ENCODE results near the gene PRAMEF11.
A peak's percentile ranks its signal among the peaks of the same experiment; 100 is the strongest.
"Not testable (repeated sequence)": the region's sequence is repeated elsewhere in the genome, so short reads cannot be mapped to it uniquely, and the experiment has no call there.

The PRAMEF11 gene

DNA sequence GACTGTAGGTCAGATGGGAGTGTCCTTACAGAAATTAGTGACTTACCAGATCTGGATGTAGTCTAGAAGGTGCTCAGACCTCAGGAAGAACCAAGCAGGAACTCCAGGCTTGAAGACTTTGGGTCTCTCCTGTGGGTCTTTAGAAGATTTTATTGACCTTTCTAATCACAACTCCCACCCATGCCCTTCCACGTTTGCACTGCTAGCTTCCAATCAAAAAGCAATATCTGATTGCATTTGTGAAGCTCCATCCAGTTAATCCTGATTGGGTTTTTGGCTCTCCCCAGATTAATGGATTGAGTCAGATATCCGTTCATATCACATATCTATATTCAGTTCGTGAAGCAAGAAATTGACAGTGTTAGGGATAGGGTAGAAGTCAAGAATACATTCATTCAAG is at the start of gene PRAMEF11:
PRAMEF11 (minus strand) TSS at position 101 of the 400 bp plus-strand sequence. CDS start 2,621 bp downstream, outside the sequence.
- DNase-seq (ENCODE audit: low read depth in 2 of 3, low spot score in 1 of 3): not testable (repeated sequence)

GRCh38 chr1:12878453-12878852 is 47.2 kb upstream of the PRAMEF11 start:
- DNase-seq (ENCODE audit: low read depth in 2 of 3, low spot score in 1 of 3): not testable (repeated sequence)

GRCh38 chr1:12863131-12863880 is 32.1 kb upstream of the PRAMEF11 start:
- DNase-seq (ENCODE audit: low read depth in 2 of 3, low spot score in 1 of 3): not testable (repeated sequence)

GRCh38 chr1:12856786-12857185 is 25.6 kb upstream of the PRAMEF11 start, which contains the start of gene PRAMEF2:
Gene PRAMEF2, plus strand, starts transcription at chr1:12857086. Its CDS starts 1,924 bp downstream, at chr1:12859010.
- not testable (repeated sequence) for DNase-seq (ENCODE audit: low read depth in 2 of 3, low spot score in 1 of 3)

DNA sequence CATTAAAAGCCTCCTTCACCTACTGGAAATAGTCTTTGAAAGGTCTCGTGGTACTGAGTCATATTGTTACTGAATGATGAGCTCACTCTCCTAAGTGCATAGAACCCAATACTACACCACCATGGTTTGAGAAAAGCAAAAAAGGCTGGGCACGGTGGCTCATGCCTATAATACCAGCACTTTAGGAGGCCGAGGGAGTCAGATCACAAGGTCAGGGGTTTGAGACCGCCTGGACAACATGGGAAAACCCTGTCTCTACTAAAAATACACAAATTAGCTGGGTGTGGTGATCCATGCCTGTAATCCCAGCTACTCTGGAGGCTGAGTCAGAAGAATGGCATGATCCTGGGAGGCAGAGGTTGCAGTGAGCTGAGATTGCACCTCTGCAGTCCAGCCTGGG is 20.6 kb upstream of the PRAMEF11 start:
- no peak for DNase-seq (ENCODE audit: low read depth in 2 of 3, low spot score in 1 of 3)

GRCh38 chr1:12848620-12849019 is 17.4 kb upstream of the PRAMEF11 start, which contains the start of gene HNRNPCL1:
Gene HNRNPCL1, minus strand, starts transcription at chr1:12848720. Its CDS starts 431 bp downstream, at chr1:12848289.
- DNase-seq (ENCODE audit: low read depth in 2 of 3, low spot score in 1 of 3): not testable (repeated sequence)

- DNase-seq (ENCODE audit: low read depth in 2 of 3, low spot score in 1 of 3): not testable (repeated sequence)
Measured at GRCh38 chr1:12833251-12833650, 2.0 kb upstream of the PRAMEF11 start.

GRCh38 chr1:12819061-12819460 is 12.1 kb downstream of the PRAMEF11 start:
- DNase-seq (ENCODE audit: low read depth in 2 of 3, low spot score in 1 of 3): not testable (repeated sequence)

- DNase-seq (ENCODE audit: low read depth in 2 of 3, low spot score in 1 of 3): no peak
Measured at GRCh38 chr1:12811409-12811784, 19.8 kb downstream of the PRAMEF11 start.

GRCh38 chr1:12810691-12811408 is 20.4 kb downstream of the PRAMEF11 start:
- no peak for DNase-seq (ENCODE audit: low read depth in 2 of 3, low spot score in 1 of 3)

DNA sequence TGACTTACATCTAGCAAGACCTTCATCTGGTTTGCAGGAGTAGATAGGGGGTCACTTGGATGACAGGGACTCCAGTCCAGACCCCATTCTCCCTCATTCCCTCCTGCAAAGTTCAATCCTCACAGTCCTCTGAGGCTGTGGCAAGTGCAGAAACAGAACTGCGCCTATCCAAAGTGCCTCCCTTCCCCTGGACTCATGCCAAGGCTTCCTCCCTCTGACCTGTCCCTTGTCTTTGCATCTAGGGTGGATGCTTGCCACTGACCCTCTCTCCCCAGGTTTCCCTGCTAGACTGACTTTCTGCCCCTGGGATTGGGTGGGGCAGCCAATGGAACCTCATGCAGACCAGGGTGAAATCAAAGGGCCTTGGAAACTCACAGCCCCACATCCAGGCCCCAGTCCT is 21.3 kb downstream of the PRAMEF11 start:
- no peak for DNase-seq (ENCODE audit: low read depth in 2 of 3, low spot score in 1 of 3)

DNA sequence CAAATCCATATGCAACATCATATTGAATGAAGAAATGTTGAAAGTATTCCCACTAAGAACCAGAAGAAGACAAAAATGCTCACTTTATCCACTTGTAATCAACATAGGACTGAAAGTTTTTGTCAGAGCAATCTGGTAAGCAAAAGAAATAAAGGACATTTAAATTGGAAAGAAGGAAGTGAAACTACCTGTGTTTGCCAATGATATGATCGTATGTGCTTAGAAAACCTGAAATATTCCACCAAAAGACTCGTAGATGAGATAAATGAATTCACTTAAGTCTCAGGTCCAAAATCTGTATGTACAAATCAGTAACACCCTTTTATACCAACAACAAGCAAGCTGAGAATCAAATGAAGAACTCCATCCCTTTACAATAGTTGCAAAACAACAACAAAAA is 31.5 kb downstream of the PRAMEF11 start:
- no peak for DNase-seq (ENCODE audit: low read depth in 2 of 3, low spot score in 1 of 3)

GRCh38 chr1:12798911-12799310 is 32.3 kb downstream of the PRAMEF11 start:
- DNase-seq (ENCODE audit: low read depth in 2 of 3, low spot score in 1 of 3): no peak

DNA sequence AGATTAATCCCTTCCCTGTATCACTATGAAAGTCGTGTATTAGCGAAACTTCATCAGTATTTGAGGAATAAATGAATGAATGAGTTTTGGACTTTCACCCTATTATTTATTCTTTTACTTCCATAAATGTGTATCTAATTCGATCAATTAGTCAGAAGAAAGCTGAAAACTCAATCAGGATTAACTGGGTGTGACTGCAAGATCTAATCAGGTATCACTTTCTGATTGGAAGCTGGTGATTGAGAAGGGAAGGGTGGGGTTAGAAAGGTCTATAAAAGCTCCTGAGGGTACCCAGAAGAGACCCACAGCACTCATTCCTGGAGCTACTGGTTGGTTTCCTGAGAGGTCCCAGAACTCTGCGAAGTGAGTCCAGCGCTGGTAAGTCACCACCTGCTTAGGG is 40.1 kb downstream of the PRAMEF11 start, which contains the start of gene PRAMEF1:
PRAMEF1 (plus strand) TSS at position 301 of the 400 bp plus-strand sequence. CDS start 1,831 bp downstream, outside the sequence.
- DNase-seq (ENCODE audit: low read depth in 2 of 3, low spot score in 1 of 3): not testable (repeated sequence)

DNA sequence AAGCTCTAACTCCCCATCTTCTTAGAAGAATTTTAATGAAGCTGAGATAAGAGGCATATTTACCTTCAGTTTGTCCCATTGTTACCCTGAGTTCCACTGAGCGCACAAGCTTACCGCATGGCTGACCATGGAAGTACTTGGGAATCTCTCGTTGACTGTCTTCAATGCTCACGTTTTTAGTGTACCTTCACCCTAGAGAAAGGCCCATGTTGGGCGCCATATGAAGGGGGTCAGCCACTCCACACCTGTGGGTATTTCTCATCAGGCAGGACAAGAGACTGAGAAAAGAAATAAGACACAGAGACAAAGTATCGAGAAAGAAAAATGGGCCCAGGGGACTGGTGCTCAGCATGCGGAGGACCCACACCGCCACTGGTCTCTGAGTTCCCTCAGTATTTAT is 46.5 kb downstream of the PRAMEF11 start:
- not testable (repeated sequence) for DNase-seq (ENCODE audit: low read depth in 2 of 3, low spot score in 1 of 3)

- peak in 1 of 3 donors; percentile 4 for DNase-seq (ENCODE audit: low read depth in 2 of 3, low spot score in 1 of 3)
Measured at GRCh38 chr1:12783783-12784182, 47.4 kb downstream of the PRAMEF11 start.

- not testable (repeated sequence) for DNase-seq (ENCODE audit: low read depth in 2 of 3, low spot score in 1 of 3)
Measured at GRCh38 chr1:12781488-12781887, 49.7 kb downstream of the PRAMEF11 start.

DNA sequence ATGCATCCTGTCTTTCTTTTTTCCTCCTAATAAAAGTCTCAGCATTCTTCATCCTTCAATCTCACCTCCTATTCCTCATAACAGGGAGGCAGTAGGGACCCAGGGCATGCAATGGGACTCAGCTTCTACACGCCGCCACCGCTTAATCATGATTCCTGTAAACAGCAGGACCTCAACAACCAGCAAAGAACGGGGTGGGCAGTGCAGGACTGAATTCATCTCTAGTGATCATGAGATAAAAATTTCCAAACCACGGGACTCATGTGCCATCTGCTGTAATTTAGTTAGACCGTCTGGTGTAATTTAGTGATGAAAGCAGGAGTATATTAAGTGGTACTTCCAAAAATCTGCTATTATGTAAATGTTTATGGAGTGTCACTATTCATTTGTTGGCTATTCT is 52.3 kb downstream of the PRAMEF11 start:
- DNase-seq (ENCODE audit: low read depth in 2 of 3, low spot score in 1 of 3): no peak

DNA sequence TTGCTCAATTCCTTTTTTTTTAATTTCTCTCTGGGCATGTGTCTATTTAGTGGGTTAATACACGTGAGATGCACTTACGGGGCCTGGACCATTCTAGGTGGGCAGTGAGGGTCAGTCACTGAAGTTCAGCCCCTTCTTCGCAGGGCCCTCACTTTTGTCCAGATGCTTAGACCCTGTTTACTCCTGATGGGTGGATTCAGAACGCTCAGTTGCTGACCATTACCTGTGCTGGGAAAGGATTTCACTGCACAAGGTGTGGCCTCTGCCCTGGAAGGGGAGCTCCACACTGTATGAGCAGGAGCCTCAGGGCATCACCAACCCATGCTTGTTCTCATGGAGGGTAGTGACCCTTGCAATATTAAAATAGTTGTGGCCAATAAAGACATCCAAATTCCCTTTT is 53.1 kb downstream of the PRAMEF11 start:
- no peak for DNase-seq (ENCODE audit: low read depth in 2 of 3, low spot score in 1 of 3)

DNA sequence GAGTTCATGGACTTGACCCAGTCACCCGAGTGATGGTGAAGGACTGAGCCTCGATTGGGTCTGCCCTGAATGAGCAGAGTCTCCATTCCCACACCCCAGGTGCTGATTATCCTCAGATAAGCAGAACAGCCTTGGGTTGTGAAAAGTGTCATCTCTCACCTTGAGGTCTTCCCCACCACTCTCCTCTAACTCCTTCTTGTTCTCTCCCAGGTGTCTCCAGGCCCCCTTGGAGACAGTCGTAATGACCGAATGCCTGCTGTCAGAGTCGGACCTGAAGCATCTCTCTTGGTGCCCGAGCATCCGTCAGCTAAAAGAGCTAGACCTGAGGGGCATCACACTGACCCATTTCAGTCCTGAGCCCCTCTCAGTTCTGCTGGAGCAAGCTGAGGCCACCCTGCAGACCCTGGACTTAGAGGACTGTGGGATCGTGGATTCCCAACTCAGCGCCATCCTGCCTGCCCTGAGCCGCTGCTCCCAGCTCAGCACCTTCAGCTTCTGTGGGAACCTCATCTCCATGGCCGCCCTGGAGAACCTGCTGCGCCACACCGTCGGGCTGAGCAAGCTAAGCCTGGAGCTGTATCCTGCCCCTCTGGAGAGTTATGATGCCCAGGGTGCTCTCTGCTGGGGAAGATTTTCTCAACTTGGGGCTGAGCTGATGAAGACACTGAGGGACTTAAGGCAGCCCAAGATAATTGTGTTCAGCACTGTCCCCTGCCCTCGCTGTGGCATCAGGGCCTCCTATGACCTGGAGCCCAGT is 54.2 kb downstream of the PRAMEF11 start:
- no peak for DNase-seq (ENCODE audit: low read depth in 2 of 3, low spot score in 1 of 3)

DNA sequence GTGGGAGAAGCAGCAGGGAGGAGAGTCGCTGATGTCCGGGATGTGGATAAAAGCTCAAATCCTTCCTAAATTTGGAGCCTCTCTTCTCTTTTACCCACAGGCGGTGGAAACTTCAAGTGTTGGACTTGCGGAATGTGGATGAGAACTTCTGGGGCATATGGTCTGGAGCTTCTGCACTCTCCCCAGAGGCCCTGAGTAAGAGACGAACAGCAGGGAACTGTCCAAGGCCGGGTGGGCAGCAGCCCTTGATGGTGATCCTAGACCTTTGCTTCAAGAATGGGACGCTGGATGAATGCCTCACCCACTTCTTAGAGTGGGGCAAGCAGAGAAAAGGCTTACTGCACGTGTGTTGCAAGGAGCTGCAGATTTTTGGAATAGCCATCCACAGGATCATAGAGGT is 55.8 kb downstream of the PRAMEF11 start:
- DNase-seq (ENCODE audit: low read depth in 2 of 3, low spot score in 1 of 3): no peak
